Neural cell (in vitro differentiated cells): ENCODE measurements around the gene SLC16A13. TPM values are rescaled to one million over a fixed set of nuclear protein-coding genes. Genes with fewer than 3 reads are reported as not detected.

Experiments
- H2AFZ ChIP-seq: fragments of 200-600, 300-800 bp; sonication (generic), shearing (Covaris generic); 2 replicates; pipeline ENCODE4 v1.6.0; 2014; ENCODE audit warnings: low read depth, mild to moderate bottlenecking, antibody characterized with exemption, low read length, moderate library complexity
- H3F3A ChIP-seq: fragments of 200-600 bp; shearing (Covaris generic); 2 replicates; pipeline ENCODE4 v1.6.1; 2016; ENCODE audit warnings: mild to moderate bottlenecking, moderate library complexity, mixed read lengths, antibody characterized with exemption, low read length; ENCODE audit not compliant: insufficient read depth, poor library complexity, severe bottlenecking
- H3K27ac ChIP-seq: fragments of 200-600, 300-800 bp; sonication (generic), shearing (Covaris generic); 2 replicates; pipeline ENCODE4 v1.5.1; 2014; ENCODE audit warnings: mild to moderate bottlenecking, low read length, moderate library complexity
- H3K27me3 ChIP-seq: fragments of 300-800, 200-600 bp; sonication (generic), shearing (Covaris generic); 2 replicates; pipeline ENCODE4 v1.6.0; 2014; ENCODE audit warnings: mild to moderate bottlenecking, low read depth, low read length, moderate library complexity; ENCODE audit not compliant: insufficient read depth
- H3K36me3 ChIP-seq: fragments of 300-800, 200-600 bp; sonication (generic), shearing (Covaris generic); 2 replicates; pipeline ENCODE4 v1.5.1; 2014; ENCODE audit warnings: mild to moderate bottlenecking, antibody characterized with exemption, low read length, moderate library complexity; ENCODE audit not compliant: insufficient read depth
- H3K4me2 ChIP-seq: fragments of 300-800, 200-600 bp; sonication (generic), shearing (Covaris generic); 2 replicates; pipeline ENCODE4 v1.6.0; 2014; ENCODE audit warnings: mild to moderate bottlenecking, low read length
- H3K4me3 ChIP-seq: fragments of 300-800, 200-600 bp; sonication (generic), shearing (Covaris generic); 2 replicates; pipeline ENCODE4 v1.5.1; 2014; ENCODE audit warnings: mild to moderate bottlenecking, low read length, moderate library complexity
- H3K79me2 ChIP-seq: fragments of 200-600 bp; shearing (Covaris generic); replicated peaks from 2 replicates; pipeline ENCODE4 v1.6.0; 2014; ENCODE audit warnings: mild to moderate bottlenecking, low read length, moderate library complexity; ENCODE audit not compliant: insufficient read depth
- H3K9ac ChIP-seq: fragments of 300-800, 200-600 bp; sonication (generic), shearing (Covaris generic); 2 replicates; pipeline ENCODE4 v1.6.1; 2016; ENCODE audit warnings: mild to moderate bottlenecking, low read length, mixed read lengths
- H3K9me2 ChIP-seq: fragments of 200-600 bp; shearing (Covaris generic); 2 replicates; pipeline ENCODE4 v1.6.1; 2016; ENCODE audit warnings: mild to moderate bottlenecking, low read length, mixed read lengths; ENCODE audit not compliant: insufficient read depth
- H3K9me3 ChIP-seq: fragments of 200-600, 300-800 bp; sonication (generic), shearing (Covaris generic); 2 replicates; pipeline ENCODE4 v1.6.1; 2016; ENCODE audit warnings: mild to moderate bottlenecking, mixed run types, low read length, moderate library complexity, mixed read lengths
- H4K20me1 ChIP-seq: fragments of 200-600 bp; shearing (Covaris generic); 2 replicates; pipeline ENCODE4 v1.6.1; 2016; ENCODE audit warnings: mild to moderate bottlenecking, mixed run types; ENCODE audit not compliant: insufficient read depth
- CTCF ChIP-seq: fragments of 450-650 bp; IDR thresholded peaks from 2 replicates; pipeline ENCODE4 v1.5.1; 2014; ENCODE audit warnings: antibody characterized with exemption, mild to moderate bottlenecking, moderate library complexity; ENCODE audit not compliant: poor library complexity, severe bottlenecking
- EP300 ChIP-seq: fragments of 450-650 bp; conservative IDR thresholded peaks from 2 replicates; pipeline ENCODE4 v1.6.1; 2014; ENCODE audit warnings: antibody characterized with exemption, mild to moderate bottlenecking, moderate library complexity; ENCODE audit not compliant: poor library complexity, severe bottlenecking
- EZH2 ChIP-seq: fragments of 200-600, 300-800 bp; shearing (Covaris generic), sonication (generic); IDR thresholded peaks from 2 replicates; pipeline ENCODE4 v1.6.1; 2014; ENCODE audit warnings: antibody characterized with exemption, low read length, borderline replicate concordance, mild to moderate bottlenecking; ENCODE audit not compliant: insufficient read depth, poor library complexity, severe bottlenecking
- MXI1 ChIP-seq: fragments of 450-650 bp; conservative IDR thresholded peaks from 2 replicates; pipeline ENCODE4 v1.6.1; 2014; ENCODE audit warnings: antibody characterized with exemption, mild to moderate bottlenecking; ENCODE audit not compliant: poor library complexity, severe bottlenecking
- POLR2AphosphoS5 ChIP-seq: IDR thresholded peaks from 2 replicates; pipeline ENCODE4 v1.6.1; 2012
- RAD21 ChIP-seq: fragments of 450-650 bp; conservative IDR thresholded peaks from 2 replicates; pipeline ENCODE4 v1.6.1; 2014; ENCODE audit warnings: antibody characterized with exemption, mild to moderate bottlenecking, moderate library complexity
- REST ChIP-seq: IDR thresholded peaks from 2 replicates; pipeline ENCODE4 v1.6.1; 2012; ENCODE audit warnings: borderline replicate concordance
- SMC3 ChIP-seq: fragments of 450-650 bp; conservative IDR thresholded peaks from 2 replicates; pipeline ENCODE4 v1.6.1; 2014; ENCODE audit warnings: antibody characterized with exemption, mild to moderate bottlenecking, moderate library complexity; ENCODE audit not compliant: poor library complexity
- TAF1 ChIP-seq: IDR thresholded peaks from 2 replicates; pipeline ENCODE4 v1.6.1; 2012; ENCODE audit warnings: low read depth
- polyA plus RNA-seq: library from polyadenylated mRNA; depleted of rRNA; stranded (reverse); fragments of >200 nt; gene quantifications from 2 replicates; pipeline ENCODE4 v1.2.3, GENCODE V29; 2014

The SLC16A13 gene
- polyA plus RNA-seq, 1 donor from 2014 or later = not detected

- no peaks in the 10 kb centered on the region for H3F3A ChIP-seq
- TF ChIP-seq EZH2 (no peak), SMC3 (no peak), MXI1 (no peak)
- no peaks in the 10 kb centered on the region for H3K9me2 ChIP-seq
- H3K9me3 ChIP-seq = no peaks in the 10 kb centered on the region
- H3K9ac ChIP-seq = no peak overlapping the region
- no peaks in the 10 kb centered on the region for H3K36me3 ChIP-seq
- no peak overlapping the region for H3K4me3 ChIP-seq
- H3K79me2 ChIP-seq = no peaks in the 10 kb centered on the region
- H3K27ac ChIP-seq = no peak overlapping the region
- no peak overlapping the region for H3K4me2 ChIP-seq
- peaks cover 9% of the 10 kb centered on the region for H3K27me3 ChIP-seq
- no peak overlapping the region for H2AFZ ChIP-seq
- H4K20me1 ChIP-seq = no peaks in the 10 kb centered on the region
Measured at GRCh38 chr17:6996256-6997011, 39.4 kb upstream of the SLC16A13 start.

GRCh38 chr17:6997171-6997570 lies 38.6 kb upstream of the SLC16A13 start:
- H3K4me3 ChIP-seq = no peak overlapping the region
- H3K27me3 ChIP-seq = peaks cover 9% of the 10 kb centered on the region
- TF ChIP-seq POLR2AphosphoS5 (no peak), REST (no peak), TAF1 (no peak), SMC3 (no peak), MXI1 (no peak), CTCF (no peak), EP300 (no peak), EZH2 (no peak), RAD21 (no peak)
- H3K36me3 ChIP-seq = no peaks in the 10 kb centered on the region
- no peaks in the 10 kb centered on the region for H4K20me1 ChIP-seq
- no peak overlapping the region for H2AFZ ChIP-seq
- H3K4me2 ChIP-seq = no peak overlapping the region
- H3K9me3 ChIP-seq = no peaks in the 10 kb centered on the region
- no peak overlapping the region for H3K9ac ChIP-seq
- H3F3A ChIP-seq = no peaks in the 10 kb centered on the region
- no peak overlapping the region for H3K27ac ChIP-seq
- H3K9me2 ChIP-seq = no peaks in the 10 kb centered on the region
- H3K79me2 ChIP-seq = no peaks in the 10 kb centered on the region
